Measurements from ENCODE around the gene ALOX5AP.
"Not testable (repeated sequence)": the region's sequence is repeated elsewhere in the genome, so short reads cannot be mapped to it uniquely, and the experiment has no call there.

The ALOX5AP gene

DNA sequence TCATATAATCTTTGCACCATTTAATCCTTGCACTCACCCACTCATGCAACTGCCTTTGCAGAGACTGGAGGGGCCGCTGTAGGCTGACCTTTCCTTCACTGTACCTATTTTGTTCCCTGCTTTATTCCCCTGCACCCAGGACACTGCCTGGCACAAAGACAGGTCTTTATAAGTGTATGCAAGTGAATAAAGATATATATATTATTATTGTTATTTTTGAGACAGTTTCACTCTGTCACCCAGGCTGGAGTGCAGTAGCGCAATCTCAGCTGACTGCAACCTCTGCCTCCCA lies 3.8 kb downstream of the ALOX5AP start:
- no peak for DNase-seq

DNA sequence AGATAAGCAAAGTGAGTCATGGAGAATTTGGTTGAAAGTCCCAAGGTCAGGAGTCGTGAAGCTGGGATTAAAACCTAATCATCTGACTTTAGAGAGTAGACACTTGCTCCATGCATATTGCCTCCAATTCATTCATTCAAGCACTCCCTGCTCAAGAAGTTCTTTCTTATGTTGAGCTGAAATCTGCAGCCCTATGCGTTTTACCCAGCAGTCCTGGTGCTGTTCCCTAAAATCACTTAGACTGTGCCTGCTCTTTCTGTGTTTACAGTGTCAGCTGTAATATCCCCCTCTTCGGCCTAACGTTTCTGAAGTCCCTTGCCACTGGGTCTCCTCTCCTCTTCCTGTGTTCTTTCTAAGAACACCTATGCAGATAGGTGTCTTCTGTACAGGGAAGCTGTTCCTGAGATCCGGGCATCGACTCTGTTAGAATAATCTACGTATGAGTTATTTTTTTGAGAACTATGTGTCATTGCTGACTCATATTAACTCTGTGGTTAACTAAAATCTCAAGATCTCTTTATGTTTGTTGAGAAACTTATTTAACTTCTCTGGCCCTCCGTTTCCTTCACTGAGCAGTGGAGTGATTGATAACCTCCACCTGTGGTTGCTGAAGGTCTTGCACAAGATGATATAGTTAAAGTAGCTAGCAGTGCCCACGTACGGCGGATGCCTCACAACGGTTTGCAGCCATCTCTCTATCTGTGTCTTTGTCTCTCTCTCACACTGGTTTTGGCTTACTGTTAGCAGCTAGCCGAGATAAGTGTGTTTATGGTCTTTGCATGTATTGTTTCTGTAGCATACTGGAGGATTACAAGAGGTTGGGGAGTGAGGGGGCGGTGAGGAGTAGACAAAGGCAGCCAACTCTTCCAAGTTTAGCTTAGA lies 4.7 kb downstream of the ALOX5AP start:
- DNase-seq: no peak

DNA sequence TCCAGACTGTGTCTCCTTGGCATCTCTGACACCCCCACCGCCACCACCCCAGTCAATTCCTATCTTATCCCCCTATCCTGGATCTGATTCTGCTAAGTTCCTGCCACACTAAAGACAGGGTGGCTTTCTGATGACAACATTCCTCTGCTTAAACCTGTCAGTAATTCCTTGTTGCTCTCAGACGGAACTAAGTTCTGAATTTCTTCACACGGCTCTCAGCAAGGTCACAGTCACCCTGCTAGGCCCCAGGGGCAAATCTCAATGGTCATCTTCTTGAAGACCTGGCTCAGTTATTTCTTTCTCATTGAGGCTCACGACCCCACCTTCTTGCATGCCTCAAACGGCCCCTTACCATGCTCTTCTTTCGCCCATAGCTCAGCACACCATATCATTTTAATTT lies 7.6 kb downstream of the ALOX5AP start:
- DNase-seq: no peak

DNA sequence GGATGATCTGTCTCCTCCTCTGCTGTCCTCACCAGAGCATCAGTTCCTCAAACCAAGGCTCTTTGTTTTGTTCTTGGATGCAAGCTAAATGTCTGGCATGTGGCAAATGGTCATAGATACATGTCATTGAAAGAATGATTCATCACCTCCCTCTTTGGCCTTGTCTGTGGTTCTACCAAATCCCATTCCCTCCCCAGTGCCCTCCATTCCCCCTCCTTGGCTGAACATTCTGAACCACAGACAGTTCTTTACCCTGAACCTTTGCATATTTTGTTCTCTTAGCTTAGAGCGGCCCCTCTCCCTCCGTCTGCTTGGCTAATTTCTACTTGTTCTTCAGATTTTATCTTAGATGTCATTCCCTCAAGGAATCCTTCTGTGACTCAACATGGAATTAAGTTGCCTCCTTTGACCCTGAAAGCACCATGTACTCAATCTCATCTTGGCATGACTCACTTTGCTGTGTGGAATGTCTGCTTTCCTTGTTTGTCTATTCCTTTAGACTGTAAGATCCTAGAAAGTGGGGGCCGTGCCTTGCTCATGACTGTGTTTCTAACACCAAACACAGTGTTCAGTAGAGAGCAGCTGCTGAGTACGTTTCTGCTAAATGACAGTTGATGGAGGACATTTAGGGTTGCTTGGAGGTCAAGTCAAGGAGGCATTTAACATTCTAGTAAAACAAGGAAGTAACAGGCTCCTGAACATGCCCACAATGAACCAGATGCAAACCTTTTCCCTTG lies 8.1 kb downstream of the ALOX5AP start:
- DNase-seq: no peak

DNA sequence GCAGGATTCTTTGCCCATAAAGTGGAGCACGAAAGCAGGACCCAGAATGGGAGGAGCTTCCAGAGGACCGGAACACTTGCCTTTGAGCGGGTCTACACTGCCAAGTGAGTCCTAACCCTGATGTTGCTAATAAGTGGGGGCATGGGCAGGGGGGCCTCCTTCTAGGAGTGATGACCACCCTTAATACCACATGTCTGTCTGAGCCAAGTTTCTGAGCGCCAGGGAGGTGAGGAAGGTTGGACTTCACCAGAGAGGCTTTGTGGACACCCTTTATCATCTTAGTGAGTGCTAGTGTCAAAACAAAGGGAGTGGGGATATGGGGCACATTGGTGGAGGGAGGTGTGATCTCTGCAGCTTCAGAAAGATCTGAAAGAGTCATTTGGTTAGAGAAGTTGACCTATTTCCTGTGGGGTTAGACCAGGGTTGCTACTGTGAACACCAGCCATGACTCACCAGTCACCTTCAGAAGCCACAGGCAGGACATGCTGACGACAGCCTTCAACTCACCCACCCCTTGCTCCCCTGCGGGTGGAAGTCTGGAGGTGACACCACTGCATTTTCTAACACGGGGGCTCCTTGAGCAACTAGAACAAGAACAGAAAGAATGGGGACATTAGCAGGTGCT lies 8.8 kb downstream of the ALOX5AP start:
- DNase-seq: no peak

DNA sequence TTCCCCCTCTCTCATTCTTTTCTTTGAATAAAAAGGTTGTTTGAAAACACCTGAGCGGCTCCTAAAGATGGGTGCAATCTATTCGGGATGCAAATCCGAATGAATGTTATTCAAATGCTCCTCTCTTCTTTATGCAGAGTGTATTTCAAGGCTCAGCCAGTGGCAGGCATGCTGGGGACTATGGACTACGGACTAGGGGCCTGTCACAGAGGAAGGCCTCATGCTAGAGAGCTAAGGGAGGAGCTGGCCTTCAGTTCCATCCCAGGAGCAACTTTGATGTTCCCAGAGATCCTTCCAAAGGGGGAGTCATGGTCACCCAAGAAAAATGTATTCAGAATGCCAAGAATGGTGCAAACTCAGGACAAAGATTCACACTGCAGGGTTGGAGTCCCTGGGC lies 9.3 kb downstream of the ALOX5AP start:
- DNase-seq: no peak

DNA sequence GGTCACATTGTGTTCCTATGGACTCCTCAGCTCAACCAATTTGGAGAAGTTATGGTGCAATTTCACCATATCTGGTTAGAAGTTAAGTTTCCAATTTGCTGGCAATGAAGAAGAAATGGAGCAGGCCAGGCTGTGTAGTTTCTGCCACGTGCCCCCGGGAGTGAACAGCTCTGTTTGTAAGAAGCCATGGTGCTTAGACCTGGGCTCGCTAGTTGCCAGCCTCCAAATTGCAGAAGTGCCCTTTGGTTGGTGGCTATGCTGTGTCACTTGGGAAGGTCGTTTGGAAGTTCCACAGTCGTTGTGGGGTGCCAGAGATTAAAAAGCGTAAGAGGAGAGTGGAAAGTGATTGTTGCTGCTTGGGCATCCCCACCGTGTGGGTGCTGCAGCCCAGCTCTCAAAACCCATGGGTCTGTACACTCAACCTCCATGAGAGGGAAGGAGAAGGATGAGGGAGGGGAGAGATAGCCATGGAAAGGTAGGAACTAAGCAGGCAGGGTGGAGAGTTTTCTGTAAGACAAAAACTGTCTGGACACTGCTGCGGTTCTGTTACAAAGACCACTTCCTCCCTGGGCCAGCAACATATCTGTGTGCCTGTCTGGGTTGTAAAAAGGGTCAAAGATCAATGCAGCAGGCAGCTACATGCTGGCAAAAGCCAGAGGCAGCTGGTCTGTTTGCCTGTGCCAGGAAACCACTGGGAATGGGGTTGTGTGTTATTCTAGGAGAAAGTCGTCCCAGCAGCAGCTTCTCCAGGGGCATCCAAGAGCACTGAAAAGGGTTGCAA lies 10.8 kb downstream of the ALOX5AP start:
- DNase-seq: no peak

DNA sequence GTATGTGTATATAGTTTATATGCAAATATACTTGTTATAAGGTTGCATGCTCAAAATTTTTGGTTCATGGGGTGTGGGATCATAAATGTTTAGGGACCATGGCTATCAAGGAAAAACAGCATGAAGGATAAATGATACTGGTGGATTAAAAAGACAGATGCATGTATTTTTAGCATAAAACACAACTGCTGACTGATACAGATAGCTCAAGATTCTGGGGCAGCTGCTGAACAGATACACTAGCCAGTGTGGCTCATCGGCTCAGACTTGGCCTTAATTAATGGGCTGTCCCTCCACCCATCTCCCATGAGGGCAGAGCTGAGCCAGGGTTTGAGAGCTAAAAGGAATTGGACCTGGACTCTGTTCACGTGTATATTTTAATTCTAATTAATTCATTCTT lies 11.4 kb downstream of the ALOX5AP start:
- no peak for DNase-seq

DNA sequence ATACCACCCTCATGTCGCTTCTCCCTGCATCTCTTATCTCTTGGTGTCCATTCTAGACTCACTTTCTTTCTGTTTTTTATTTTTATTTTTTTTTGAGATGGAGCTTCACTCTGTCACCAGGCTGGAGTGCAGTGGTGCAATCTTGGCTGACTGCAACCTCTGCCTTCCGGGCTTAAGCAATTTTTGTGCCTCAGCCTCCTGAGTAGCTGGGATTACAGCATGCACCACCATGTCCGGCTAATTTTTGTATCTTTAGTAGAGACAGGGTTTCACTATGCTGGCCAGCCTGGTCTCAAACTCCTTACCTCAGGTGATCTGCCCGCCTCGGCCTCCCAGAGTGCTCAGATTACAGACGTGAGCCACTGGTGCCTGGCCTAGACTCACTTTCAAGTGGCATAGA lies 12.5 kb downstream of the ALOX5AP start:
- DNase-seq: not testable (repeated sequence)

DNA sequence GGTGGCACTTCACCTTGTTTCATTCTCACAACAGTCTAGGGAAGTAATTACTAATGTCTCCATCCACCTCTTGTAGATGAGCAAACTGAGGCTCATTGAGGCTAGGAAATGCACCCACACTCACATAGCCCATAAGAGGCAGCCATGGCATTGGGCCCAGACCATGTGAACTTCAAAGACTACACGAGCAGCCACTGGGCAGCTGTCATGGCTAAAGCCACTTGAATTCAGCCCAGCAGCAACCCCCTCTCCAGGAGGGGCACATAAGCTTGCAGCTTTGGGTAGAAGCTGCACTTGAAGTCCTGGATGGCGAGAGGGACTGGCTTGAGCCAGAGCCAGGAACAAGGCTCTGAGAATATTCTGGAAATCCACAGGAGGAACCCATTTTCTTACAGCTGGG lies 13.4 kb downstream of the ALOX5AP start:
- DNase-seq: no peak

DNA sequence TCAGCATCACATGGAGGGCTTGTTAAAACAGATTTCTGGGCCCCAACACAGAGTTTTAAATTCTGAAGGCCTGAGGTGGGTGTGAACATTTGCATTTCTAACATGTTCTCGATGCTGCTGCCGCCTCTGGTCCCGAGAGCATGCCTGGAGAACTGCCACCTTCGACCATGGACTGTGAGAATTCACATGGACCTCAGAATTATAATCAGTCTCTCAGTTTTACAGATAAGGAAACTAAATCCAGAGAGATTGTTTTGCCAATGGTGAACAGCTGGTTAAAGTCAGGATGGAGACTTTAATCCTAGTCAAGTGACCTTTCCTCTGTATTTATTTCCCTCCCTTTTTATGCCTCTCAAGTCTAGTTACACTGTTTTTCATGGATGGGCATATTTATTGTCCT lies 14.7 kb downstream of the ALOX5AP start:
- no peak for DNase-seq

DNA sequence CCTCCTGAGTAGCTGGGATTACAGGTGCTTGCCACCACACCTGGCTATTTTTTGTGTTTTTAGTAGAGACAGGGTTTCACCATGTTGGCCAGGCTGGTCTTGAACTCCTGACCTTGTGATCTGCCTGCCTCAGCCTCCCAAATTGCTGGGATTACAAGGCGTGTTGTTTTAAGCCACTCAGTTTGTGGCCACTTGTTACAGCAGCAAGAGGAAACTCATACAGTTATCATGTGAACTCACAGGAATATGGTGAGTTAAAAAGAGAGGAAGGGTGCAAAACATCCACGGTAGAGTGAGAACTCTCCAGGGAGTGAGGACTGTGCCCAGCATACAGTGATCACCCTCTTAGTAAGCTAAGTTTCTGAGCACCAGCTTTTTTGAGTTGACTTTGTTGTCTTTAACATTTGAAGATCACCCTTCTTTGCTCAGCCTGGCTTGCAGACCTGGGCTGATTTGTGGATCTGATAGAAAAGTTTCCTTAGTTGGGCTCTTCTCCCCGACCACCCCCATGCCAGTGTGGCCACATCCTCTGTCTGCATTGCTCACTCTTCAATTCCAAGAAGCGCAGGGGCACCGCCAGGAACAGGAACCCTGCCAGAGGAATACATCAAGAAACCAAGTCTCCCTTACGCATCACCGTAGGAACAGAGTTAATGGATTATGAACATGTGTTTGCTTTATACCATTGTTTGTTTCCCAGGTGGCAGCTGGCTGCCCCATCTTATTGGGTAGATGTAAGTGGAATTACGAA lies 16.0 kb downstream of the ALOX5AP start:
- DNase-seq: peak; percentile 17

DNA sequence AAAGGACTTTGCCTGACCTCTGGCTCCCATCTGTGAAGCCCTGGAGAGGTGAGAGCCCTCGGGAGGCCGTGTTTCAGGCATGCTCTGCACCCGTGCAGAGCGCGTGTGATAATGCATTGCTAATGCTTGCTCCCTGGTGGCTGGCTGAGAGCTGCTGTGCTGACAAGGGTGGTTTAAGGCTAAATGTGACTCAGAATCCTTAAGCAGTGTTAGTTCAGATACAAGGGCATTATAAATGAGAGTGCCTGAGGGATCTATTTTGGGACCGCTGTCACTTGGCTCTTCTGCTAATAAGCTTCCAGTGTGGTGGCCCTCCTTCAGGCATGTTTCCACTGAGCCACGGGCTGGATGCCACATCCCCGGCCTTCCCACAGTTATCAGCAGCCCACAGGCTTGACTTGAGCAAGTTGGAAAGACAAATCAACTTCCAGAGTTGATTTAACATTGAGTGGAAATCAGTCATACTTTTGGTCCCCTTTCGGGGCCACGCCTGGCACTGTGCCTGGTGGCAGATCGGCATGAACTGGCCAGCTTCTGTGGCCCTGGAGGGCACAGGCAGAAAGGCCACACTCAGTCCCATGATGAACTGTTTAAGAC lies 17.0 kb downstream of the ALOX5AP start:
- DNase-seq: no peak

DNA sequence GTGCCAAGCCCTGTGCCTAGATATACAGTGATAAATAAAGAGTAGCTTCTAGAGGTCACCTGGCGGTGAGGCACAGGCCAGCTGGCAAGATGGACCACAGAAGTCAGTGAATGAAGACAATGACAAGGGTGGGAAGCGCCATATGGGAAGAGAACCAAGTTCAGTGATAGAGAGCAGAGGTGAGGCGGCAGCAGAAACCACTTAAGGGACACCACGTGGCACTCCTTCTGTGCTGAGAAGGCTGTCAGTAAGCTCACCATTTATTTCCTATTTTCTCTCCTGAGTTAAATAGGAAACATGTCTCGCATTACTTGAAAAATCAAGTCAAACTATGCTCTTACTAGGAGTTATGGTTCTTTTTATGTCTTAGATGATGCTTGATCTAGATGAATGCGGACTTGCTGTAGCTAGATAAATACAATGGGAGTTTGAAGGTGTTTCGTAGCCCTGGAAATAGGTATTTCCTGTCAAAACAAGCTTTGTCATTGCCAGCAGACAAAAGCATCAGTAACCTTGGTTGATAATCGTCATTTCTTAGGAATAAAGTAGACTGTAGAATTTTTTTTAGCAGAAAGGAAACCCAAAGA lies 17.8 kb downstream of the ALOX5AP start:
- DNase-seq: peak; percentile 54

DNA sequence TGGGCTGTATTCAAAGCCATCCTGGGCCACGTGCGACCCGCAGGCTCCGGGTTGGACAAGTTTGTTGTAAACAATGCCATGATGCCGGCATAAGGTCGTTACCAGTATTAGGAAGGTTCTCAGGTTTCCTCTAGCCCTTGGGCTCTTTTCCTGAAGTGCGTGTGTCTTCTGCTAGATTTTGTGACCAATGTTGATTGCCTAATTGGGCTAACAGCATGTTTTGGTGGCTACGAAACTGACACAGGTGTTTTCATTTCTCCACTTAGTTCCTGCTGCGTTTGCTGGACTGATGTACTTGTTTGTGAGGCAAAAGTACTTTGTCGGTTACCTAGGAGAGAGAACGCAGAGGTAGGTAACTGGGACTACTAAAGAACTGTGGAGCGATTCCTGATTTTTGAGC lies 20.3 kb downstream of the ALOX5AP start:
- DNase-seq: peak; percentile 40

DNA sequence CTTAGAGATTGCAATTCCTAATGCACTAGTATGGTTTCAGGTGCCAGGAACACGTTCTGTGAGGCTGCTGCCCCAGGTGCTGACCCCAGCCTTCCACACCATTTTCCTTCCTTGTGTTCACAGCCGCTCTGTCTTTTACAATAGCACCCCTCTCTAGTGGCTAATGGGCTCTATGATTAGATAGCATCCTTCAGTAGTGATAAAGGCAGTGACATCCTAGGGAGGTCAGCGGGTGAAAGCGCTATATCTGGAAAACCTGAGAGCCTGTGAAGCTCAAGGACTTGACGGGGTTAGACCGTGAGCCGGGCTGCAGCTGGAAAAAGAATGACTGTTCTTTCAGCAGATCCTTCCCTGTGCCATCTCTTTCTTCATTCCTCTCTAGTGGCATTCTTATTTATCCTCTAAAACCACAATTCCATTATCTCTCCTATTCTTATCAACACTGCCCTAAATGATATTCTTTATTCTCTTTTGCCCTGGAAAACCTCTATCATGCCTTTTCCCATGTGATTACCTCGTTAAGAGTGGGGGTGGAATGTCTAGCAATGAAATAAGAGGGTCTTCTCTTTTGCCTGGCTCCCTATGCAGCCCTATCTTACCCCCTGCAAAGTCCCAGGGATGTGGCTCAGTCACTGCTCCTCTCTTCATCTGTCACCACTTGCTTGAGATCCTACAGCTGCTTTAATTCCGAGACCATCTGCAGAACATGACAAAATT lies 21.8 kb downstream of the ALOX5AP start:
- DNase-seq: no peak

DNA sequence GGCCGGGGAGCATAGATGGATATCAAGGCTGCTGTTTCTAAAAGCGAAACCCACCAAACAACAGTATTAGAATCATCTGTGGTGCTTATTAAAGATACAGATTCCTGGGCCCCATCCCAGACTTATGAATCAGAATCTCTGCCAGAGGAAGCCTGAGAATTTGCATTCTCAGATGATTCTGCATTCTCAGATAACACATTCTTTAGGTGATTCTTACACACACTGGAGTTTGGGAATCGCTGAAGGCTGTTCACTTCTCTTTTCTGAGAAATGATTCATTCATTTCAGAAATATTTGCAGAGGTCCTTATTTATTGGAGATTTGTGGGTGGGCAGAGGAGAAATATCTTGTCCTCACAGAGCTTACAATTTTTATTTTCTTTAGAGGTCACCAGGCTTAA lies 24.4 kb downstream of the ALOX5AP start:
- DNase-seq: no peak

DNA sequence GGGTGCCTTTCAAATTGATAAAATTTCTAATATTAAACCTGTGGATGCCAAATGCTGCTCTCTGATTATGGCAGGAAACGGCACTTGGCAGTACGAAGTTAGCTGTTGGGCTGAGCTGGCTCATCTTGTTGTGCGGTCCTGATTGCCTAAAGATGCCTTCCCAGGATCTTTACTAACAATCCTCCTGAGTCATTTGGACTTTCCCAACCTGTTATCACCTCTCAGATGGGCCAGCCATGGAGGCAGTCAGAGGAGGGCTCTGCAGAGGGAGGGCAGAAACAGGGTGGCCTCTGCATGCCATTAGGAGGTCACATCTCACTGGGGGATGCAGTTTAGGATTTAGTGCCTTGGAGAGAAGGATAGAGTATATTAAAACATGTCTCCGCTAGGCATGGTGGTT lies 27.3 kb downstream of the ALOX5AP start:
- DNase-seq: no peak

DNA sequence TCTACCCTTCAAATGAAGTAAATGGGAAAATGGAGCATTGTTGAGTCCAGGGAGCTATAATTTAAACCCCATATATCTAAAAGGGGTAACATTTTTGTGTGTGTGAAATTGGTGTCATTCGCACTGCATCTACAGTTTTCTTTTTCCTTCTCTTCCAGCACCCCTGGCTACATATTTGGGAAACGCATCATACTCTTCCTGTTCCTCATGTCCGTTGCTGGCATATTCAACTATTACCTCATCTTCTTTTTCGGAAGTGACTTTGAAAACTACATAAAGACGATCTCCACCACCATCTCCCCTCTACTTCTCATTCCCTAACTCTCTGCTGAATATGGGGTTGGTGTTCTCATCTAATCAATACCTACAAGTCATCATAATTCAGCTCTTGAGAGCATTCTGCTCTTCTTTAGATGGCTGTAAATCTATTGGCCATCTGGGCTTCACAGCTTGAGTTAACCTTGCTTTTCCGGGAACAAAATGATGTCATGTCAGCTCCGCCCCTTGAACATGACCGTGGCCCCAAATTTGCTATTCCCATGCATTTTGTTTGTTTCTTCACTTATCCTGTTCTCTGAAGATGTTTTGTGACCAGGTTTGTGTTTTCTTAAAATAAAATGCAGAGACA lies 28.6 kb downstream of the ALOX5AP start:
- no peak for DNase-seq

DNA sequence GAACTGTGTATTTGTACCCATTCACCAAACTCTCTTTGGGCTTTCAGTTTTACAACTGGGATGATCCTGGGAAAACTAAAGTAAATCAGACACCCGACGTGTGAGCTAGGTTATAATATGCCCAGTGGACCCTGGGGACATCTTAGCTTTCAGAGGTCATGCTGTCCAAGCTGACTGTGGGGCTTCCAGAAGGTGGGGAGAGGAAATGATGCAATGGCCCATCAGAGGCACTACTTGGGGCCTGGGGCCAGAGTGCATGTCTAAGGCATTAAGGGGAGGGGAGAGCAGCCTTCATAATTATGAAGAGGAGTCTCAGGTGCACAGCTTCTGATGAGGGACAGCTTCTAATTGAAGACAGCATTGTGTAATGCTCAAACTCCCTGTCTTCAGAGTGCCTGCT lies 30.9 kb downstream of the ALOX5AP start:
- no peak for DNase-seq

DNA sequence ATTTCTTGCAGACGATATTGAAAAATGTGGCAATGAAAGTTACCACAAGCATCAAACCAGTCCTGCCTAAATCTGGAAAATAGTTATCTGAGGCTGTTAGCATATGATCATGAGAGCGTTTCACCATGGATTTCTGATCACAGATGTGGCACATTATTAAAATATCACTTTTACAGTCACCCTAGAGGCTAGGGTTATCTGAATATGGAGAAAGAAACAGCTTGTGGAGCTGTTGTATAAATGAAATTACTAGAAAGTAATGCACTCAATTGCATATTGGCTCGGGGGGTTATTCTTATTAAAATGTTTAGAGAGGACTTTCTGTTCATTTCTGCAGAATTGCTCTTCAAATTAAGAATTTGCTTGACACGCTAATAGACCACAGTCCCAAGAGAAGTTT lies 35.6 kb downstream of the ALOX5AP start:
- DNase-seq: no peak
